IMR-90 (cell line): ENCODE results near the gene GRID1. TPM values are rescaled to one million over a fixed set of nuclear protein-coding genes. Genes with fewer than 3 reads are reported as not detected.

ENCODE experiments used
- ATAC-seq: fragments of 200-7000 bp; cut with Tn5 transposase; 2 replicates; pipeline ENCODE4 v1.9.1; 2020; ENCODE audit warnings: low read depth, mild to moderate bottlenecking, moderate library complexity
- BruUV-seq: library from RNA; stranded (reverse); fragments of 400-500 nt; replicated peaks from 2 replicates; lab custom pipeline; 2021; lab: Mats Ljungman, UMichigan
- CTCF ChIA-PET: fragments of 300-600 bp; formaldehyde crosslinking; extraction: SDS; loops from one replicate; lab custom pipeline; 2021; ENCODE audit warnings: antibody characterized with exemption; lab: Yijun Ruan, JAX
- POLR2A ChIA-PET: fragments of 300-600 bp; sonication (Branson Sonifier 250); formaldehyde crosslinking; loops from one replicate; lab custom pipeline; 2022; ENCODE audit warnings: antibody characterized with exemption; ENCODE audit not compliant: unreplicated experiment; lab: Charles Lee
- DNase-seq: peaks from one replicate; pipeline ENCODE4 v3.0.0; 2013
- H2AFZ ChIP-seq: replicated peaks from 2 replicates; pipeline ENCODE3; 2013; ENCODE audit warnings: low read length, mild to moderate bottlenecking; ENCODE audit not compliant: poor library complexity
- H2AK5ac ChIP-seq: 2 replicates; pipeline ENCODE4 v1.6.1; 2013; ENCODE audit warnings: low read depth, low read length, inconsistent platforms
- H2AK9ac ChIP-seq: replicated peaks from 2 replicates; pipeline ENCODE3; 2013; ENCODE audit warnings: mild to moderate bottlenecking, low read depth, low read length, moderate library complexity; ENCODE audit not compliant: poor library complexity
- H2BK120ac ChIP-seq: 2 replicates; pipeline ENCODE4 v1.6.1; 2013; ENCODE audit warnings: low read depth, low read length, inconsistent platforms
- H2BK15ac ChIP-seq: 3 replicates; pipeline ENCODE4 v1.6.1; 2013; ENCODE audit warnings: low read depth, low read length, inconsistent platforms
- H2BK20ac ChIP-seq: 2 replicates; pipeline ENCODE4 v1.6.1; 2013; ENCODE audit warnings: low read depth, mild to moderate bottlenecking, inconsistent platforms, low read length, moderate library complexity
- H2BK5ac ChIP-seq: 2 replicates; pipeline ENCODE4 v1.6.1; 2013; ENCODE audit warnings: mild to moderate bottlenecking, low read depth, low read length, inconsistent platforms; ENCODE audit not compliant: poor library complexity, severe bottlenecking
- H3K14ac ChIP-seq: replicated peaks from 2 replicates; pipeline ENCODE4 v1.6.1; 2013; ENCODE audit warnings: low read depth, low read length, inconsistent platforms
- H3K18ac ChIP-seq: 2 replicates; pipeline ENCODE4 v1.6.1; 2013; ENCODE audit warnings: low read depth, low read length, control low read depth
- H3K23ac ChIP-seq: 2 replicates; pipeline ENCODE4 v1.6.1; 2013; ENCODE audit warnings: low read depth, low read length, inconsistent platforms
- H3K27ac ChIP-seq: 2 replicates; pipeline ENCODE4 v1.5.1; 2013; ENCODE audit warnings: mild to moderate bottlenecking, control low read depth, low read length; ENCODE audit not compliant: insufficient read depth
- H3K27me3 ChIP-seq: 2 replicates; pipeline ENCODE4 v1.6.1; 2013; ENCODE audit warnings: low read length; ENCODE audit not compliant: control insufficient read depth, insufficient read depth
- H3K36me3 ChIP-seq: 2 replicates; pipeline ENCODE4 v1.6.1; 2013; ENCODE audit warnings: low read length, mixed read lengths; ENCODE audit not compliant: control insufficient read depth, insufficient read depth
- H3K4ac ChIP-seq: 2 replicates; pipeline ENCODE4 v1.6.1; 2013; ENCODE audit warnings: low read depth, low read length, inconsistent platforms
- H3K4me1 ChIP-seq: 2 replicates; pipeline ENCODE4 v1.6.1; 2013; ENCODE audit warnings: low read length, mixed read lengths; ENCODE audit not compliant: control insufficient read depth, insufficient read depth
- H3K4me2 ChIP-seq: 2 replicates; pipeline ENCODE4 v1.6.1; 2013; ENCODE audit warnings: low read depth, mild to moderate bottlenecking, control low read depth, low read length, moderate library complexity
- H3K4me3 ChIP-seq: 2 replicates; pipeline ENCODE4 v1.5.1; 2013; ENCODE audit warnings: low read depth, mild to moderate bottlenecking, control low read depth, low read length, moderate library complexity; ENCODE audit not compliant: insufficient read depth
- H3K56ac ChIP-seq: 2 replicates; pipeline ENCODE4 v1.6.1; 2013; ENCODE audit warnings: low read length, inconsistent platforms; ENCODE audit not compliant: insufficient read depth; ENCODE audit errors: extremely low read depth
- H3K79me1 ChIP-seq, 2 experiments: 2 replicates each; pipeline ENCODE4 v1.6.1; 2013; ENCODE audit warnings: low read length in 2 of 2, inconsistent platforms in 1 of 2, low read depth in 1 of 2
- H3K9ac ChIP-seq: 2 replicates; pipeline ENCODE4 v1.6.1; 2013; ENCODE audit warnings: low read depth, low read length, control low read depth
- H3K9me1 ChIP-seq: 2 replicates; pipeline ENCODE4 v1.6.1; 2013; ENCODE audit warnings: low read length, inconsistent platforms; ENCODE audit not compliant: insufficient read depth
- H3K9me3 ChIP-seq: 2 replicates; pipeline ENCODE4 v1.6.1; 2013; ENCODE audit warnings: low read length; ENCODE audit not compliant: control insufficient read depth, insufficient read depth
- H4K20me1 ChIP-seq: 2 replicates; pipeline ENCODE4 v1.6.1; 2013; ENCODE audit warnings: low read length, inconsistent platforms; ENCODE audit not compliant: insufficient read depth
- H4K5ac ChIP-seq: 2 replicates; pipeline ENCODE4 v1.6.1; 2013; ENCODE audit warnings: mild to moderate bottlenecking, low read depth, low read length, control low read depth
- H4K8ac ChIP-seq, 2 experiments: 2 replicates each; pipeline ENCODE4 v1.6.1; 2013; ENCODE audit warnings: low read depth in 2 of 2, low read length in 2 of 2, control low read depth in 1 of 2, inconsistent platforms in 1 of 2
- H4K91ac ChIP-seq: 2 replicates; pipeline ENCODE4 v1.6.1; 2013; ENCODE audit warnings: low read depth, low read length, inconsistent platforms; ENCODE audit not compliant: insufficient read depth
- BHLHE40 ChIP-seq: fragments of 150-350 bp; IDR thresholded peaks from 2 replicates; pipeline ENCODE4 v1.6.1; 2016; ENCODE audit warnings: mild to moderate bottlenecking, low read depth, low read length
- CHD1 ChIP-seq: IDR thresholded peaks from 2 replicates; pipeline ENCODE4 v1.6.1; 2012; ENCODE audit warnings: low read depth, low read length, improper control_type of control experiment
- ELK1 ChIP-seq: fragments of 150-350 bp; IDR thresholded peaks from 2 replicates; pipeline ENCODE4 v1.6.1; 2016; ENCODE audit warnings: low read depth, mild to moderate bottlenecking, low read length, moderate library complexity, borderline replicate concordance
- FOS ChIP-seq: fragments of 150-350 bp; IDR thresholded peaks from 2 replicates; pipeline ENCODE4 v1.6.1; 2016; ENCODE audit warnings: low read depth, low read length
- MAFK ChIP-seq: IDR thresholded peaks from 2 replicates; pipeline ENCODE4 v1.6.1; 2012; ENCODE audit warnings: low read depth, low read length, improper control_type of control experiment
- MXI1 ChIP-seq: IDR thresholded peaks from 2 replicates; pipeline ENCODE4 v1.6.1; 2012; ENCODE audit warnings: low read depth, mild to moderate bottlenecking, low read length, moderate library complexity, borderline replicate concordance
- NFE2L2 ChIP-seq: fragments of 150-350 bp; IDR thresholded peaks from 2 replicates; pipeline ENCODE4 v1.6.1; 2016; ENCODE audit warnings: low read depth, mild to moderate bottlenecking, low read length
- POLR2A ChIP-seq: IDR thresholded peaks from 2 replicates; pipeline ENCODE4 v1.6.1; 2012; ENCODE audit warnings: mild to moderate bottlenecking, low read depth, low read length
- RAD21 ChIP-seq: IDR thresholded peaks from 2 replicates; pipeline ENCODE4 v1.6.1; 2012; ENCODE audit warnings: low read length, improper control_type of control experiment
- RCOR1 ChIP-seq: IDR thresholded peaks from 2 replicates; pipeline ENCODE4 v1.6.1; 2012; ENCODE audit warnings: mild to moderate bottlenecking, low read length, improper control_type of control experiment; ENCODE audit not compliant: insufficient replicate concordance
- RFX5 ChIP-seq: IDR thresholded peaks from 2 replicates; pipeline ENCODE4 v1.8.0; 2012; ENCODE audit warnings: low read depth, mild to moderate bottlenecking, low read length, moderate library complexity
- WGBS, 2 experiments: methylation state at CpG; one replicate each; pipeline versions ENCODE4 v1.1.5 to v1.1.7; 2013; ENCODE audit warnings: missing lambda C conversion rate in 2 of 2; ENCODE audit not compliant: insufficient read length in 1 of 2; ENCODE audit errors: extremely low coverage in 2 of 2; 5-methylcytosine and 5-hydroxymethylcytosine counted together
- dilution Hi-C: fragments of 300-500 bp; cut with HindIII; formaldehyde crosslinking; loops from one replicate; pipeline ENCODE4 v1.14.3; 2018; ENCODE audit warnings: low sequenced_read_pairs; ENCODE audit not compliant: unreplicated experiment
- in situ Hi-C: fragments of 300-500 bp; cut with MboI; formaldehyde crosslinking; loops from 3 replicates; pipeline ENCODE4 v1.14.3; 2019; ENCODE audit warnings: low sequenced_read_pairs, inconsistent platforms, mixed read lengths
- intact Hi-C: fragments of 100-400 bp; cut with micrococcal nuclease; formaldehyde crosslinking; loops from 2 replicates; pipeline ENCODE4 v1.10.0; 2022
- polyA plus RNA-seq, 3 experiments: library from polyadenylated mRNA; depleted of rRNA; stranded (reverse); fragments of >200 nt; gene quantifications; 2 replicates each; pipeline ENCODE4 v1.2.3, GENCODE V29; 2012; ENCODE audit warnings: low replicate concordance in 1 of 3
- total RNA-seq: library from RNA; depleted of rRNA; stranded (reverse); fragments of >200 nt; gene quantifications from 2 replicates; pipeline ENCODE4 v1.2.3, GENCODE V29; 2012
- TF ChIP-seq, protein P1 (sequence below): fragments of 150-350 bp; IDR thresholded peaks from 2 replicates; pipeline ENCODE4 v1.6.1; 2017; ENCODE audit warnings: mild to moderate bottlenecking, antibody characterized with exemption, low read length, low read depth

GRID1 gene
- total and polyA plus RNA-seq, 2 of the 4 experiments (the other 2 are of a cell fraction), result not detected

GRCh38 chr10:85621562-85621961 lies 745.0 kb downstream of the GRID1 start:
- Histone ChIP-seq H3K36me3 (no peaks in the 10 kb centered on the region), H3K9ac (no peak overlapping the region), H3K27me3 (no peaks in the 10 kb centered on the region), H2AFZ (no peak overlapping the region), H3K79me1 (no peaks in the 10 kb centered on the region), H2AK5ac (no peak overlapping the region), H4K20me1 (no peaks in the 10 kb centered on the region), H2BK20ac (no peak overlapping the region), H3K4me2 (no peak overlapping the region), H3K4me1 (no peaks in the 10 kb centered on the region), H3K18ac (no peak overlapping the region), H3K9me3 (peaks cover 20% of the 10 kb centered on the region), H3K9me1 (no peaks in the 10 kb centered on the region), H2BK120ac (no peak overlapping the region), H4K8ac (no peak overlapping the region), H3K23ac (no peak overlapping the region), H2AK9ac (no peak overlapping the region), H3K4ac (no peak overlapping the region), H2BK5ac (no peak overlapping the region), H4K91ac (no peak overlapping the region), H3K4me3 (no peak overlapping the region), H3K14ac (no peak overlapping the region), H3K56ac (no peak overlapping the region), H3K27ac (no peak overlapping the region), H4K5ac (no peak overlapping the region), H2BK15ac (no peak overlapping the region)
- ATAC-seq (no peak), DNase-seq (no peak)
- 0% methylated on average over 1 of the region's 2 CpGs; no CpG with 5 or more reads in 1 of the 2 experiments for WGBS, 2 experiments
- in situ Hi-C loops (no loop called here), dilution Hi-C loops (no loop called here), intact Hi-C loops (no loop called here)
- CTCF ChIA-PET, result no interaction called here
- BruUV-seq, result no TSS peak
- POLR2A ChIA-PET, result no interaction called here
- TF ChIP-seq, protein P1, sequence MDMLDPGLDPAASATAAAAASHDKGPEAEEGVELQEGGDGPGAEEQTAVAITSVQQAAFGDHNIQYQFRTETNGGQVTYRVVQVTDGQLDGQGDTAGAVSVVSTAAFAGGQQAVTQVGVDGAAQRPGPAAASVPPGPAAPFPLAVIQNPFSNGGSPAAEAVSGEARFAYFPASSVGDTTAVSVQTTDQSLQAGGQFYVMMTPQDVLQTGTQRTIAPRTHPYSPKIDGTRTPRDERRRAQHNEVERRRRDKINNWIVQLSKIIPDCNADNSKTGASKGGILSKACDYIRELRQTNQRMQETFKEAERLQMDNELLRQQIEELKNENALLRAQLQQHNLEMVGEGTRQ, result no peak
- no peak for TF ChIP-seq RCOR1
- no peak for TF ChIP-seq MXI1
- no peak for TF ChIP-seq RFX5
- no peak for TF ChIP-seq ELK1
- TF ChIP-seq NFE2L2, result no peak
- no peak for TF ChIP-seq FOS
- TF ChIP-seq MAFK, result no peak
- TF ChIP-seq CHD1, result no peak
- TF ChIP-seq POLR2A, result no peak
- TF ChIP-seq BHLHE40, result no peak
- TF ChIP-seq RAD21, result no peak
